MCF 10A (cell line): ENCODE results near the gene GTF2IRD1. TPM values are rescaled to one million over a fixed set of nuclear protein-coding genes. Genes with fewer than 3 reads are reported as not detected.
"Not testable (repeated sequence)": the region's sequence is repeated elsewhere in the genome, so short reads cannot be mapped to it uniquely, and the experiment has no call there.

Experiments
- BruUV-seq: library from RNA; stranded (reverse); fragments of 400-500 nt; replicated peaks from 2 replicates; lab custom pipeline; 2021; lab: Mats Ljungman, UMichigan
- CTCF ChIA-PET: fragments of 300-600 bp; sonication (Branson Sonifier 250); formaldehyde crosslinking; extraction: SDS; loops from one replicate; lab custom pipeline; 2021; ENCODE audit warnings: antibody characterized with exemption, inconsistent platforms; lab: Yijun Ruan, JAX
- POLR2A ChIA-PET: fragments of 300-600, 350-650 bp; sonication (Branson Sonifier 250); formaldehyde crosslinking; extraction: SDS; loops from one replicate; lab custom pipeline; 2020; ENCODE audit warnings: antibody characterized with exemption, inconsistent platforms; lab: Yijun Ruan, JAX
- DNase-seq: peaks from one replicate; pipeline ENCODE4 v3.0.0-alpha.2; 2018; ENCODE audit not compliant: unreplicated experiment
- H3K27ac Mint-ChIP-seq: one replicate; pipeline ENCODE4 v1.8.0; 2022; ENCODE audit warnings: mild to moderate bottlenecking, low read depth, mixed read lengths; ENCODE audit not compliant: unreplicated experiment
- H3K27me3 Mint-ChIP-seq: one replicate; pipeline ENCODE4 v1.8.0; 2022; ENCODE audit warnings: mixed read lengths; ENCODE audit not compliant: insufficient read depth, unreplicated experiment
- H3K36me3 Mint-ChIP-seq: one replicate; pipeline ENCODE4 v1.8.0; 2022; ENCODE audit warnings: mild to moderate bottlenecking, moderate library complexity, mixed read lengths; ENCODE audit not compliant: insufficient read depth, unreplicated experiment
- H3K4me1 Mint-ChIP-seq: one replicate; pipeline ENCODE4 v1.8.0; 2022; ENCODE audit warnings: mixed read lengths; ENCODE audit not compliant: insufficient read depth, unreplicated experiment
- H3K4me3 Mint-ChIP-seq: one replicate; pipeline ENCODE4 v1.8.0; 2022; ENCODE audit warnings: mild to moderate bottlenecking, moderate library complexity, mixed read lengths; ENCODE audit not compliant: unreplicated experiment
- H3K9me3 Mint-ChIP-seq: one replicate; pipeline ENCODE4 v1.8.0; 2022; ENCODE audit warnings: mixed read lengths; ENCODE audit not compliant: unreplicated experiment
- intact Hi-C: fragments of 100-400 bp; cut with micrococcal nuclease; formaldehyde crosslinking; loops from 2 replicates; pipeline ENCODE4 v1.14.1; 2022
- total RNA-seq: library from RNA; stranded (reverse); gene quantifications from 2 replicates; pipeline ENCODE4 v1.2.3, GENCODE V29; 2022

The GTF2IRD1 gene
- total RNA-seq, 1 experiment from 2014 or later: 77.6 TPM

DNA sequence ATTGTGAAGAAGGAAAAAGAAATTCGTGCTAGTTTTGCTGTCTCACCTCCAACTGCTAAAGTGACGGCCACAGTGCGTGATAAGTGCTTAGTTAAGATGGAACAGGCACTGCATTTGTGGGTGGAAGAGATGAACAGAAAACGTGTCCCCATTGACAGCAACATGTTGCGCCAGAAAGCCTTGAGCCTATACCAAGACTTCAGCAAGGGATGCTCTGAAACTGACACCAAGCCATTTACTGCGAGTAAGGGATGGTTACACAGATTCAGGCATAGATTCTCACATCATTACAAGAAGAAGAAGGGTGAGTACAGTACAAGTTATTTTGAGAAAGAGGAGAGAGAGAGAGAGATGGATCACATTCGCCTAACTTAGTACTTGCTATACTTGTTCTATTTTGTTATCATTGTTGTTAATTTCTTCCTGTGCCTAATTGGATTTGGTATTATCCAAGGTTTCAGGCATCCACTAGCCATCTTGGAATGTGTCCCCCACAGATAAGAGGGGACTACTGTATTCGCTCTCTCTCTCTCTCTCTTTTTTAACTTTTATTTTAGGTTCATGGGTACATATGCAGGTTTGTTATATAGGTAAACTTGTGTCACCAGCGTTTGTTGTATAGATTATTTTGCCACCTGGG, 196.9 kb downstream of the GTF2IRD1 start:
- H3K27ac Mint-ChIP-seq, H3K9me3 Mint-ChIP-seq, H3K36me3 Mint-ChIP-seq, CTCF ChIA-PET, DNase-seq, BruUV-seq, H3K4me1 Mint-ChIP-seq, H3K4me3 Mint-ChIP-seq, H3K27me3 Mint-ChIP-seq, intact Hi-C loops: not testable (repeated sequence)
- POLR2A ChIA-PET: interaction anchor here (0.6 kb wide), 1 partner anchor 382 kb away, joined by 4 read pairs; no protein-coding TSS in a partner anchor

DNA sequence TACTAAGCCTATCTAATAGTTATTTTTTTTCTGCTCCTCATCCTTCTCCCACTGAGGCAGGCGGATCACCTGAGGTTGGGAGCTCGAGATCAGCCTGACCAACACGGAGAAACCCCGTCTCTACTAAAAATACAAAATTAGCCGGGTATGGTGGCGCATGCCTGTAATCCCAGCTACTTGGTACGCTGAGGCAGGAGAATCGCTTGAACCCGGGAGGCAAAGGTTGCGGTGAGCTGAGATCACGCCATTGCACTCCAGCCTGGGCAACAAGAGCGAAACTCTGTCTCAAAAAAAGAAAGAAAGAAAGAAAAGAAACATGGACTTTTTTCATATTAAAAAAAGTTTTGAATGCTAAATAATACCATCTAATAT, 197.4 kb downstream of the GTF2IRD1 start:
- intact Hi-C loops: not testable (repeated sequence)
- CTCF ChIA-PET: interaction anchor here (0.5 to 1.2 kb wide), 2 partner anchors 13 to 85 kb away, joined by 3 read pairs; no protein-coding TSS in a partner anchor

More for the DNA sequence above, 197.4 kb downstream of the GTF2IRD1 start:
- H3K4me1 Mint-ChIP-seq, H3K27ac Mint-ChIP-seq, BruUV-seq, H3K9me3 Mint-ChIP-seq, H3K27me3 Mint-ChIP-seq, DNase-seq, H3K36me3 Mint-ChIP-seq, H3K4me3 Mint-ChIP-seq: not testable (repeated sequence)
- POLR2A ChIA-PET: interaction anchor here (0.6 kb wide), 1 partner anchor 382 kb away, joined by 4 read pairs; no protein-coding TSS in a partner anchor

Other genes with a start within 250 kb of the GTF2IRD1 start
- 6.7 and 12.6 TPM in 2 replicates for gene LAT2, start 243.9 kb upstream of the GTF2IRD1 start, total RNA-seq
- gene RFC2, start 199.5 kb upstream of the GTF2IRD1 start, total RNA-seq: 16.3 and 35.0 TPM in 2 replicates
- gene CLIP2, start 164.5 kb upstream of the GTF2IRD1 start, total RNA-seq: 13.7 and 14.2 TPM in 2 replicates
- gene GTF2I, start 203.8 kb downstream of the GTF2IRD1 start, total RNA-seq: 130 and 152 TPM in 2 replicates